ENCODE measurements around the gene OPRL1. TPM values are rescaled to one million over a fixed set of nuclear protein-coding genes. Genes with fewer than 3 reads are reported as not detected.

The OPRL1 gene
- total and polyA plus RNA-seq, 2 donors (not counting 1 experiment from before 2014, with no cell fraction given) = 3.5 to 6.2 TPM

DNA sequence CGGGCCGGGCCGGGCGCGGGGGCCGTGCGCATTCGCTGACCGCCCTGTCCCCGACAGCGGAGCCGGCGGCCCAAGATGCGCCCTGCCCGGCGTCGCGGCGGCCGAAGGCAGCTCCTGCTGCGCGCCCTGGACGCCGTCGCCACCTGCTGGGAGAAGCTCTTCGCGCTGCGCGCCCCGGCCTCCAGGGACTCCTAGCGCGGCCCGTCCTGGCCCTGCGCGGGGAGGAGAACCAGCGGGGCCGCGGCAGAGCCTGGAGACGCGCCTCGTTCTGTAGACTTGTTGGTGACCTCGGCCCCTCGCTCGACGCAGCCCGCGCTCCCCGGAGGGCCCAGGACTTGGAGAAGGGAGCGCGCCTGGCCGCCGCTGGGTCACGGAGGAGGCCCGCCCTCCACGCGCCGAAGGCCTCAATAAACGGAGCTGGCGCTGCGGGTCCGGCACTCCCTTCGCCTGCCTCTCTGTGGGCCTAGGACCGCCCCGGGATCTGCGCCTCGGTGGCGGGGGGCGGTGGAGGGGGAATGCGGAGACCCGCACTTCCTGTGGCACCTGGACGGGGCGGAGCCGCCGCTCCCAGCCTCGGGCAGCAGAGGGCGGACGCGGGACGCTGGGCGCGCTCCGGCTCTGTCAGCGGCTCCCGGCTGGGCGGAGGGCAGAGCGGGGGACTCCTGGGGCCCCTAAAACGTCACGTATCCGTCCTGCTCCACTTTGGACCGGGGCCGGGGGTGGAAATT is 41.2 kb upstream of the OPRL1 start:
- Histone ChIP-seq H3K4me2 (replicated peaks; ENCODE audit: low read depth, low read length, poor library complexity, severe bottlenecking) (peak overlapping the region; percentile 100), H3K27ac (ENCODE audit: low read length in 2 of 2) (peak overlapping the region in 1 of 2 donors; percentile 28), H3K9me3 (ENCODE audit: control extremely low read depth in 1 of 3, control insufficient read depth in 2 of 3, insufficient read depth in 1 of 3, low read length in 2 of 3) (peaks cover 0 to 3% (median 0%) of the 10 kb centered on the region in 3 donors), H3K27me3 (replicated peaks in 1 of 4; ENCODE audit: control extremely low read depth in 1 of 4, control insufficient read depth in 3 of 4, insufficient read depth in 4 of 4, low read length in 3 of 4) (peaks cover 0 to 23% (median 11%) of the 10 kb centered on the region in 4 experiments), H3K79me2 (ENCODE audit: control insufficient read depth, insufficient read depth, low read length) (no peaks in the 10 kb centered on the region), H3K4me3 (ENCODE audit: control extremely low read depth in 1 of 5, extremely low read depth in 1 of 5, insufficient read depth in 1 of 5, low read depth in 2 of 5, low read length in 4 of 5) (peak overlapping the region in 4 of 5 experiments; percentile 64 to 85 (median 66)), H2AFZ (ENCODE audit: insufficient read depth, low read depth, low read length, poor library complexity, severe bottlenecking) (peak overlapping the region; percentile 96), H3K36me3 (replicated peaks in 1 of 2; ENCODE audit: control extremely low read depth in 1 of 2, control insufficient read depth in 1 of 2, extremely low read depth in 1 of 2, insufficient read depth in 2 of 2, low read length in 1 of 2) (peaks cover 0 to 8% of the 10 kb centered on the region in 2 experiments), H3K4me1 (ENCODE audit: control insufficient read depth in 2 of 2, insufficient read depth in 2 of 2, low read length in 2 of 2) (peaks cover 31 to 32% of the 10 kb centered on the region in 2 donors), H4K20me1 (ENCODE audit: control insufficient read depth, insufficient read depth, low read length, poor library complexity, severe bottlenecking) (peaks cover 6% of the 10 kb centered on the region), H3K9ac (ENCODE audit: low read length) (peak overlapping the region; percentile 76)
- H3K9me3 Mint-ChIP-seq (ENCODE audit: insufficient read depth) = no peaks in the 10 kb centered on the region
- peaks cover 23% of the 10 kb centered on the region for H3K4me1 Mint-ChIP-seq
- H3K27me3 Mint-ChIP-seq = peaks cover 11% of the 10 kb centered on the region
- under 1% methylated on average over 91 of the region's 91 CpGs for WGBS (ENCODE audit: insufficient coverage)
- ATAC-seq (ENCODE audit: low read depth) = peak; percentile 86
- H3K27ac Mint-ChIP-seq = peak overlapping the region; percentile 20
- intact Hi-C loops (cut with micrococcal nuclease) = loop anchor here (1.0 to 5.0 kb wide), 6 partner anchors 19 to 82 kb away; partner anchors contain the start of genes PRPF6 and TCEA2
- H3K4me3 Mint-ChIP-seq = peak overlapping the region; percentile 80
- peak; percentile 79 for TF ChIP-seq CTCF (IDR thresholded peaks at IDR 0.05)
- TF ChIP-seq EZH2 (IDR thresholded peaks at IDR 0.05; ENCODE audit: borderline replicate concordance, insufficient read depth, low read depth, low read length, poor library complexity, severe bottlenecking) = no peak
- DNase-seq = peak; percentile 84
- POLR2A ChIA-PET = interaction anchor here (0.5 to 1.6 kb wide), 10 partner anchors 8 to 1063 kb away, joined by 3 to 7 read pairs (median 4); partner anchors contain the start of genes OPRL1, PRPF6 and RGS19
- CTCF ChIA-PET = interaction anchor here (0.8 to 6.4 kb wide), 29 partner anchors 10 to 500 kb away, joined by 3 to 108 read pairs (median 5); partner anchors contain the start of genes LKAAEAR1, NPBWR2, OPRL1 and PCMTD2

Data from B cell (primary cell).